Activated CD4-positive, alpha-beta T cell treated with anti-CD3 and anti-CD28 coated beads, Interleukin-2, amount 50 U/mL, for 4 hours (primary cell): ENCODE results near the gene NOXO1.
"Not testable (repeated sequence)": the region's sequence is repeated elsewhere in the genome, so short reads cannot be mapped to it uniquely, and the experiment has no call there.

Experiments
- DNase-seq, 2 experiments: peaks; one replicate each; pipeline ENCODE4 v3.0.0-alpha.2; 2020

NOXO1 gene

DNA sequence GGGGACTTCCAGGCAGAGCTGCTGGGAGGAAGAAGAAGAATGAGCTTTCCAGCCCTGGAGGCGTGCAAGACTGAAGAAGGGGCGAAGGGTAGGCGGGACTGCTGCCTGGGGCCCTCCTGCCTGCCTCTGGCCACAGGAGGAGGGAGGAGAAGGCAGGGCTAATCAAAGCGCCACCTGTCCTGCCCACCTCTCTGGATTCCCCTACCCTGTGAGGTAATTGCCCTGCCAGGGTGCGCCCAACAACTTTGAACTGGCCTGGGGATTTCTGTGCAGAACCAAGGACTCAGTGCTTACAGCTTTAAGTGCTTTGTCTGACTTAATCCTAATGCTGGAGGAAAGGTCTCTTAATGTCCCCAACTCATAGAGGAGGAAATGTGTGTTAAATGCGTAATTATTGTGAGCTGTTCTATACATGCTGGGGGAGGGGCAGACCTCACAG is at the start of gene NOXO1:
Gene NOXO1 (minus strand): TSS at position 72 of the 439 bp plus-strand sequence. CDS start 290 bp downstream, outside the sequence.
- no peak for DNase-seq

DNA sequence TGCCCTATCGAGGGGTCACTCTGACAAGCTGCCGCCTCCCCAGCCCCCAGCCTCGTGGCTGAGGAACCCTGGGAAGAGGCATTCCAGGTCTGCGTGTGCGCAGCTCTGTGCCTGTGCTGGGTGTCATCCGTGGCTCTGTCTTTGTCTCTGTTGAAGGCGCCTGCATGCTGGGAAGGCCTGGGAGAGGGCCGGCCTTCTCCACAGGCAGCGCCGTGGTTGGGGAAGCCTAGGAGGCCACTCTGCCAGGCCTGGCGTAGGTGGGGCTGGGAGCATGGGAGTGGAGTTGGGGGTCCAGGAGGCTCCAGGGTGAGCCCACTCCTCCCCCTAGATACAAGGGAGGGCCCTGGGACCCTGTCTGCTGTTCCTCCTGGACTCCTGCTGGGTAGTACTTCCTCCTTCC is 48.8 kb upstream of the NOXO1 start:
- no peak for DNase-seq

DNA sequence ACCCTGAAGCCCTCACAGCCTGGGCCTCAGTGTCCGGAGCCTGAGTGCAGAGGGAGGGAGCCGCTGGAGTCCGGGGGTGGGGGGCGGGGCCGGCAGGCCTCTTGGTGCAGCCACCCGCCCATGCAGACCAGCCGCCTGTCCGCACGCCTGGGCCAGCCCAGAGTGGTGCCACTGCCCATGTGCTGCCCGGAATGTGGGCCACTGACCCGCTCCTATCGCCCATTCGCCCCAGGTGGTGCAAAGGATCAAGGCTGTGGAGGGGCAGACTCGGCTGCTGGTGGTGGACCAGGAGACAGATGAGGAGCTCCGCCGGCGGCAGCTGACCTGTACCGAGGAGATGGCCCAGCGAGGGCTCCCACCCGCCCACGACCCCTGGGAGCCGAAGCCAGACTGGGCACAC is 48.1 kb upstream of the NOXO1 start:
- DNase-seq = no peak

- DNase-seq = no peak
These were observed 47.5 kb upstream of the NOXO1 start for GRCh38 chr16:2028620-2029220.

GRCh38 chr16:2028146-2028545 is 46.9 kb upstream of the NOXO1 start:
- DNase-seq = no peak

- peak in 1 of 2 experiments; percentile 10 for DNase-seq
These were observed 46.0 kb upstream of the NOXO1 start for GRCh38 chr16:2027024-2028010.

DNA sequence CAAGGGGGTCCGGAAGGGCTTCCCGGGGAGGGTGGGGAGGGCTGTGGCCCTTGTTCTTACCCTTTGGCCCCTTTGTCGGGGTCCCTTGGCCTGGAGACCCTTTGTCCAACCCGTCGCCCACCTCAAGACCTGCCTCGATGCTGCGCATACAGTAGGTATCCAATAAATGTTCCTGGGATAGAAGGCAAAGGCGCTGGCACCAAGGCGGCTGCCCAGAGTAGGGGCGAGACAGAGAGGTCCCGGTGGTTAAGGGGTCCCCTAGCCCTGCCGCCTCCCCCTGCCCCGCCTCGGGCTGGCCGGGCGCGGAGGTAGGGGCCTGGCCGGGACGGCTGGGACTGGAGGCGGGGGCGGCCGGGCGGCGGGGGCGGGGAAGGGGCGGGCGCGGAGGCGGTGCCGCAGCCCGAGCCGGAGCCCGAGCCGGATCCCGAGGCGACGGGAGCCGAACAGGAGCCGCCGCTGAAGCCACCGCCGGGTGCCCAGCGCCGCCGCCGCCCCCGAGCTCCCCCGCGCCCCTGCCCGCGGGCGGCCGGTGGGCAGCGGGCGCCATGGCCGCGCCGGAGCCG is 45.3 kb upstream of the NOXO1 start, which contains the start of gene NHERF2:
Gene NHERF2 (plus strand): TSS at position 442 of the 563 bp plus-strand sequence. CDS start 104 bp downstream, at position 546.
- DNase-seq = no peak

DNA sequence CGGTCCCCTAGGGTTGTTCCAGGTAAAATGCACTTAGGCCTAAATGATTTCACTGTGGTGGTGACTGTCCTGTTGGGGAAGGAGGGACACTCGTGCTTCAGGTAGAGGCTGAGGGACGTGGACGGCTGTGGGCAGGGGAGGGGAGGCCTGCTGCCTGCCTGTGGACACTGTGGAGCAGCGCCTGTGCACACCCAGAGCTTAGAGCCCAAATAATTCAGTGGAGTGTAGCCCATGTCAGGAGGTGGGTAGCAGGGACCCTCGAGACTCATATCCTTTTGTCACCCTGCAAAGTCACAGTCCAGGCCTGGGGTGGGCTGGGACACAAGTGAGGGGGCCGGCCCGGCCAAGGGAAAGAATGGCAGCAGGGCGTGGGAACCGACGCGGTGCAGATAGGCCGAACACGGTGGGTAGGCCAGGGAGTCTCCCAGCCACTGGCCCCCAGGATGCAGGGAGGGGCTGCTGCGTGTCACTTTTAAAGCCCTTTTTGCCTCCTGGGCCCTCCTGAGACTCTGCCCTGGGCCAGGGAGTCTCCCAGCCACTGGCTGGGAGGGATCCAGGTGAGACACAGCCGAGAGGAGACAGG is 44.7 kb upstream of the NOXO1 start:
- DNase-seq = no peak

DNA sequence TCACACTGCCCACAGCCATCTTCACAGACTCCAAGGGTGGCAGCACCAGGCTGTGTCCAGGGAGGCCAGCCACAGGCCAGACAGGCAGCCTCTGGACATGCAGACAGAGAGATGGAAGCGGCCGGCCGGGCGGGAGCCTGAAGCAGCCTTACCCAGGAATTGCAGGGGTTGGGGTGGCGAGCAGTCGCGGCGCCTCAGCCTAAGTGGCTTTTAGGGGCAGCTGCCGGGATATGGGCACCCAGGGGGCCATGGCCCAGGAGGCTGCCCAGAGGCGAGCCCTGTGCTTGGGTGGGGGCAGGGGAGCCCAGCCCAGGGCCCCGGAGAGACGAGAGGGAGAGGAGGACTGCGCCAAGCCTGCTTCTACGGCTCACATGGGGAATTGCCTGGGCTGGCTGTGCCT is 44.0 kb upstream of the NOXO1 start:
- no peak for DNase-seq

DNA sequence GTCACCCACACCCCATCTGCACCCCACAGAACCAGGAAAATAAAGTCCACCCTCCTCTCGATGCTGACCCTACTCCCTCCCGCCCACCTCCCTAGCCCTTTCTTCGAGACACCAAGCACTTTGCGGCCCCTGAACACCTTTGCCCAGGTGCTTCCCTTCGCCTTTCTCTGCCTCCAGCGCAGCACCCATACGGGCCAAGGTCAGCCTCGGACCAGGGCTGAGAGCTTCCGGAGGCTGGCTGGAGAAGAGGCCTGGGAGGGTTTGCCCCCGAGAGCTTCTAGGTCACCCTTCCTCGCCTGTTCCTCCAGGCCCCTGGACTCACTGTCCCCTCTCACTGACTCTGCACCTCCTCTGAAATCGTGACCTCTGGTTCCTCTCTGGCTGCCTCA is 42.8 kb upstream of the NOXO1 start:
- DNase-seq = no peak

GRCh38 chr16:2023092-2024031 is 42.1 kb upstream of the NOXO1 start:
- DNase-seq = peak; percentile 92 to 93

DNA sequence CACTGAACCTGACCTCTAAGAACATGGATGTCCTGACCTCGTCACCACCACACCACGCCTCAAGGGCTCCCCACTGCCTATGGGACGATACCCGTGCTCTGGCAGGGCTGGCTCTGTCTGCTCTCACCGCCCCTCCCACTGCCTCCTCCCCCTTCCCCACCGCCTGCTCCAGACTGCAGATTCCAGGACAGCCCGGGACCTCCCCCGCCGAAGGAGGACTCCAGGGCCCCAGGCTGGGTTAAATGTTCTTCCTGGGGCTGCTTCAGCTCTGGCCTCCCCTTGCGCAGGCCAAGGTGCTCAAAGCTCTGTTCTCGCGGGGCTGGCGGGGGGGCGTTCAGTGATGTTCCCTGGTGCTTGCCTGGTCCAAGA is 41.4 kb upstream of the NOXO1 start:
- DNase-seq = no peak

GRCh38 chr16:2019921-2020831 is 38.9 kb upstream of the NOXO1 start:
- no peak for DNase-seq

GRCh38 chr16:2019518-2019920 is 38.2 kb upstream of the NOXO1 start, which contains the start of gene NPW:
Gene NPW (plus strand): TSS chr16:2019785.
- no peak for DNase-seq

- DNase-seq = no peak
These were observed 35.2 kb upstream of the NOXO1 start for GRCh38 chr16:2016407-2016922.

DNA sequence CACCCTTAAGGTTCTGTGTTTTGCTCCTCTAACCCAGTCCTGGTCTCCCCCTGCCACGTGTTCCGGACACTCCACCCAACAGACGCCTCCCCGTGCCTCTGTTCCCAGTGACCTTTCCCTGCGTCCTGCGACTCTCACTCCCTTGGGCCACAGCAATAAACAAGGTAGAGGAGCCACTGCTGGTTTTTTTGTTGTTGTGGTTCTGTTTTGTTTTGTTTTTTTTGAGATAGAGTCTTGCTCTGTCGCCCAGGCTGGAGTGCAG is 34.6 kb upstream of the NOXO1 start:
- DNase-seq = no peak

GRCh38 chr16:2015117-2015946 is 34.1 kb upstream of the NOXO1 start:
- DNase-seq = no peak

- no peak for DNase-seq
These were observed 32.3 kb upstream of the NOXO1 start for GRCh38 chr16:2013527-2013926.

DNA sequence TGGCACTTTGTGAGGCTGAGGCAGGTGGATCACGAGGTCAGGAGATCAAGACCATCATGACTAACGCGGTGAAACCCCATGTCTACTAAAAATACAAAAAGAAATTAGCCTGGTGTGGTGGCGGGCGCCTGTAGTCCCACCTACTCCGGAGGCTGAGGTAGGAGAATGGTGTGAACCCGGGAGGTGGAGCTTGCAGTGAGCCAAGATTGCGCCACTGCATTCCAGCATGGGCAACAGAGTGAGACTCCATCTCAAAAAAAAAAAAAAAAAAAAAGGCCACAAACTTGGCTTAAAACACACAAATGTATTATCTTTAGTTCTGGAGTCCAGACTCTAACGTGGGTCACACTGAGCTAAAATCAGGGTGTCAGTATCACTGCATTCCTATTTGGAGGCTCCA is 30.5 kb upstream of the NOXO1 start:
- not testable (repeated sequence) for DNase-seq
